Esophagus muscularis mucosa (tissue), 4 donors: Measurements from ENCODE around the gene ERCC2. TPM values are rescaled to one million over a fixed set of nuclear protein-coding genes. Genes with fewer than 3 reads are reported as not detected.
A peak's percentile ranks its signal among the peaks of the same experiment; 100 is the strongest.

Experiments used
- DNase-seq: peaks from one replicate; pipeline ENCODE4 v3.0.0-alpha.2; 2017; ENCODE audit errors: extremely low spot score
- H3K27ac ChIP-seq, 4 donors: fragments of 200-600 bp; sonication (generic); replicated peaks in 1 of 4; 1 replicate in 3 of 4; 2 replicates in 1 of 4; pipeline ENCODE4 v1.5.1; 2016 to 2019; ENCODE audit warnings: mild to moderate bottlenecking in 1 of 4
- H3K27me3 ChIP-seq, 4 donors: fragments of 200-600 bp; sonication (generic); one replicate each; pipeline versions ENCODE4 v1.5.1 to v1.6.0; 2016 to 2019
- H3K36me3 ChIP-seq, 4 donors: fragments of 200-600 bp; sonication (generic); one replicate each; pipeline ENCODE4 v1.5.1; 2016 to 2019
- H3K4me1 ChIP-seq, 4 donors: fragments of 200-600 bp; sonication (generic); one replicate each; pipeline ENCODE4 v1.5.1; 2016 to 2019
- H3K4me3 ChIP-seq, 4 donors: fragments of 200-600 bp; sonication (generic); 1 replicate in 2 of 4; 2 replicates in 2 of 4; pipeline ENCODE4 v1.5.1; 2016 to 2019; ENCODE audit warnings: mild to moderate bottlenecking in 4 of 4, moderate library complexity in 1 of 4
- H3K9me3 ChIP-seq, 4 donors: fragments of 200-600 bp; sonication (generic); 1 replicate in 3 of 4; 2 replicates in 1 of 4; pipeline ENCODE4 v1.5.1; 2016 to 2019
- CTCF ChIP-seq, 3 experiments: fragments of 200-600 bp in 2 of 3; fragments of 450-650 bp in 1 of 3; sonication (generic) in 2 of 3; IDR thresholded peaks; one replicate each; pipeline ENCODE4 v1.5.1; 2017 to 2019; ENCODE audit warnings: antibody characterized with exemption in 3 of 3, mild to moderate bottlenecking in 2 of 3, moderate library complexity in 1 of 3
- EP300 ChIP-seq: sonication (generic); formaldehyde crosslinking; IDR thresholded peaks from one replicate; pipeline ENCODE4 v1.6.1; 2017; ENCODE audit warnings: antibody characterized with exemption
- POLR2A ChIP-seq: fragments of 450-650 bp; IDR thresholded peaks from one replicate; pipeline ENCODE4 v1.6.1; 2017; ENCODE audit warnings: antibody characterized with exemption, moderate library complexity, mild to moderate bottlenecking, low read depth
- POLR2AphosphoS5 ChIP-seq, 2 donors: sonication (generic); formaldehyde crosslinking; IDR thresholded peaks; one replicate each; pipeline ENCODE4 v1.6.1; 2017; ENCODE audit warnings: antibody characterized with exemption in 2 of 2
- WGBS: methylation state at CpG from one replicate; pipeline ENCODE4 v1.1.5; 2018; 5-methylcytosine and 5-hydroxymethylcytosine counted together
- intact Hi-C: fragments of 100-400 bp; cut with DNase I; formaldehyde crosslinking; loops from one replicate; pipeline ENCODE4 v1.15.1; 2023
- total RNA-seq, 4 donors: library from RNA; depleted of rRNA; stranded (reverse); fragments of >200 nt; gene quantifications; one replicate each; pipeline versions ENCODE4 v1.1.0 to v1.2.1, GENCODE V29; 2016

Gene ERCC2
- total RNA-seq, 4 donors from 2014 or later, result 6.5 to 16.6 (median 11.4) TPM

DNA sequence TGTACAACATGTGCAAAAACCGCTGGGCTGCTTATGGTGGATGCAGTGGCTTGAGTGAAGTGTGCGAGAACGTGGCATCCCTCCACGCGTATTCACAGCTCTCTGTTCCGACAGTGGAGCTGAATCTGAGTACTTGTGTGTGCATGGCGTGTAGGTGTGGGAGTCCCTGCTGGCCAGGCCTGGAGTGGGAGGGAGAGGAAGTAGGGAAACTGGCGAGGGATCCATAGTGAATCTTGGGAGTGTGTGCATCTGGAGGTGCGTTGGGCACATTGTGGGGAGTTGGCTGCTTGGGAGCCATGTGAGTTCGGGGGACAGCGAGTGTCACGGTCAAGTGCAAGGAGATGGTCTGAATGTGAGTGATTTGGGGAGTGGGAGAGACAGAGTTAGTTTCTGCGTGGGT lies 27.5 kb downstream of the ERCC2 start:
- H3K4me3 ChIP-seq, result no peak overlapping the region
- H3K27ac ChIP-seq, result no peak overlapping the region
- no peaks in the 10 kb centered on the region for H3K9me3 ChIP-seq
- intact Hi-C loops, result no loop called here
- WGBS, result 72% methylated on average over 13 of the region's 13 CpGs
- H3K4me1 ChIP-seq, result peaks cover 4 to 21% (median 15%) of the 10 kb centered on the region in 4 donors
- DNase-seq, result no peak
- peaks cover 5 to 83% (median 20%) of the 10 kb centered on the region in 4 donors for H3K27me3 ChIP-seq
- no peaks in the 10 kb centered on the region for H3K36me3 ChIP-seq
- no peak for TF ChIP-seq EP300
- TF ChIP-seq POLR2AphosphoS5 (IDR thresholded peaks at IDR 0.05), result no peak
- no peak for TF ChIP-seq CTCF (IDR thresholded peaks at IDR 0.05)
- no peak for TF ChIP-seq POLR2A

DNA sequence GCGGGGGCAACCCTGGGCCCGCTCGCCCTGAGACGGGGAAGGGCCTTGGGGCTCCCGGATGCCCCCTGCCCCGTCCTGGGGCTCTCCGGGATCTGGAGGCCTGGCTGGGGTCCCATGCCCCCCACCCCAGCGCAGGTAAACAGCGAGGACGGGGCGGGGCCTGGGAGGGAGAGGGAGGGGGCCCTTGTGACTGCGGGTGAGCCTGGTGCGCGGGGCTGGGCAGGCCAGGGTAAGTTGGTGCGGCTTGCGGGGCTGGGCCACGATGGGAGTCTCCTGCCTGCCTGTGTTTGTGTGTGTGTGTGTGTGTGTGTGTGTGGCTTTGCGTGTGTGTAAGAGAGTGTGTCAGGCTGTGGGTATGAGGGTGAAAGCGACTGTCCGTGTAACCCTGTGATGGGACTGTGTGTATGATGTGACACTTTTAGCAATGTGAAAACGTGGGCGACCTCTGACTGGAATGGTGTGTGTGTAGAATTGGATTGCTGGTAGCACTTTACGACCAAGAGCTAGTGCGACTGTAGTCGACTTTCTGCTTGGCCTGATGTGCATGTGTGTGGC lies 29.4 kb downstream of the ERCC2 start:
- no peak for DNase-seq
- no peaks in the 10 kb centered on the region for H3K36me3 ChIP-seq
- 24% methylated on average over 15 of the region's 25 CpGs for WGBS
- no peak for TF ChIP-seq POLR2A
- TF ChIP-seq CTCF (IDR thresholded peaks at IDR 0.05), result no peak
- no peak overlapping the region for H3K27ac ChIP-seq
- peaks cover 4 to 21% (median 15%) of the 10 kb centered on the region in 4 donors for H3K4me1 ChIP-seq
- no peaks in the 10 kb centered on the region for H3K9me3 ChIP-seq
- intact Hi-C loops, result no loop called here
- peaks cover 5 to 64% (median 16%) of the 10 kb centered on the region in 4 donors for H3K27me3 ChIP-seq
- peak overlapping the region in 3 of 4 donors; percentile 14 to 48 (median 27) for H3K4me3 ChIP-seq

- WGBS, result 58% methylated on average over 8 of the region's 50 CpGs
- no peak within 1 kb of the TSS for H3K27ac ChIP-seq
- H3K27me3 ChIP-seq, result peaks cover 5 to 58% (median 16%) of the 10 kb centered on the region in 4 donors
- TF ChIP-seq POLR2A, result no peak
- no peak for TF ChIP-seq EP300
- no peak for TF ChIP-seq POLR2AphosphoS5 (IDR thresholded peaks at IDR 0.05)
- no peak for TF ChIP-seq CTCF (IDR thresholded peaks at IDR 0.05)
- peaks cover 4 to 21% (median 15%) of the 10 kb centered on the region in 4 donors for H3K4me1 ChIP-seq
- intact Hi-C loops, result no loop called here
- peak within 1 kb of the TSS in 3 of 4 donors; percentile 14 to 48 (median 27) for H3K4me3 ChIP-seq
- H3K9me3 ChIP-seq, result no peaks in the 10 kb centered on the region
- no peak for DNase-seq
- H3K36me3 ChIP-seq, result no peaks in the 10 kb centered on the region
These were observed 30.0 kb downstream of the ERCC2 start, which contains the start of gene KLC3 for GRCh38 chr19:45340232-45340898. KLC3 (plus strand) TSS chr19:45340750; CDS start chr19:45345542, 4,792 bp downstream.

GRCh38 chr19:45339629-45340028 lies 30.7 kb downstream of the ERCC2 start:
- WGBS, result 81% methylated on average over 6 of the region's 6 CpGs

More at GRCh38 chr19:45339629-45340028, 30.7 kb downstream of the ERCC2 start:
- no peak for TF ChIP-seq POLR2AphosphoS5 (IDR thresholded peaks at IDR 0.05)
- no peak for TF ChIP-seq EP300
- TF ChIP-seq CTCF (IDR thresholded peaks at IDR 0.05), result no peak
- TF ChIP-seq POLR2A, result no peak
- no peak overlapping the region for H3K4me3 ChIP-seq
- DNase-seq, result no peak
- peaks cover 4 to 21% (median 15%) of the 10 kb centered on the region in 4 donors for H3K4me1 ChIP-seq
- intact Hi-C loops, result loop anchor here (5.0 kb wide), 2 partner anchors 87 to 437 kb away; partner anchors contain the start of gene MARK4
- H3K27ac ChIP-seq, result no peak overlapping the region
- no peaks in the 10 kb centered on the region for H3K36me3 ChIP-seq
- no peaks in the 10 kb centered on the region for H3K9me3 ChIP-seq
- H3K27me3 ChIP-seq, result peaks cover 5 to 50% (median 16%) of the 10 kb centered on the region in 4 donors
